ENCODE data around the gene PHC2.

The PHC2 gene

GRCh38 chr1:33379631-33380354 lies 51.1 kb downstream of the PHC2 start:
- no peak for ATAC-seq
- TF ChIP-seq CSDC2 (CRISPR knock-in tag; IDR thresholded peaks at IDR 0.05) (no peak), ZFP3 (CRISPR knock-in tag; IDR thresholded peaks at IDR 0.05) (no peak), PPARA (CRISPR knock-in tag; IDR thresholded peaks at IDR 0.05; ENCODE audit: borderline replicate concordance) (no peak), ZNF8 (CRISPR knock-in tag; IDR thresholded peaks at IDR 0.05) (no peak), ARNTL (CRISPR knock-in tag; IDR thresholded peaks at IDR 0.05; ENCODE audit: borderline replicate concordance, low read depth) (no peak), ZFP30 (CRISPR knock-in tag; IDR thresholded peaks at IDR 0.05) (no peak), ZNF565 (CRISPR knock-in tag; conservative IDR thresholded peaks at IDR 0.05; ENCODE audit: low read depth) (no peak), ZC3H10 (CRISPR knock-in tag; IDR thresholded peaks at IDR 0.05) (no peak), CSRNP3 (CRISPR knock-in tag; IDR thresholded peaks at IDR 0.05) (no peak), CREB5 (CRISPR knock-in tag; IDR thresholded peaks at IDR 0.05; ENCODE audit: low read depth) (no peak)

GRCh38 chr1:33378976-33379375 lies 51.9 kb downstream of the PHC2 start:
- peak; percentile 52 for ATAC-seq
- TF ChIP-seq POU6F1 (CRISPR knock-in tag; IDR thresholded peaks at IDR 0.05; ENCODE audit: borderline replicate concordance, low read depth) (no peak), CSRNP3 (CRISPR knock-in tag; IDR thresholded peaks at IDR 0.05) (no peak), ZC3H10 (CRISPR knock-in tag; IDR thresholded peaks at IDR 0.05) (no peak), ARNTL (CRISPR knock-in tag; IDR thresholded peaks at IDR 0.05; ENCODE audit: borderline replicate concordance, low read depth) (no peak), BACH2 (CRISPR knock-in tag; IDR thresholded peaks at IDR 0.05; ENCODE audit: borderline replicate concordance) (no peak), ZNF70 (CRISPR knock-in tag; IDR thresholded peaks at IDR 0.05) (no peak), ZFP30 (CRISPR knock-in tag; IDR thresholded peaks at IDR 0.05) (no peak), TOX (CRISPR knock-in tag; IDR thresholded peaks at IDR 0.05; ENCODE audit: borderline replicate concordance) (no peak), SNAI2 (CRISPR knock-in tag; IDR thresholded peaks at IDR 0.05) (no peak), ZFP3 (CRISPR knock-in tag; IDR thresholded peaks at IDR 0.05) (no peak), RARB (CRISPR knock-in tag; IDR thresholded peaks at IDR 0.05) (no peak), TCF4 (CRISPR knock-in tag; IDR thresholded peaks at IDR 0.05; ENCODE audit: borderline replicate concordance) (no peak), OSR1 (CRISPR knock-in tag; IDR thresholded peaks at IDR 0.05) (no peak), TSHZ2 (CRISPR knock-in tag; IDR thresholded peaks at IDR 0.05) (no peak), CREB5 (CRISPR knock-in tag; IDR thresholded peaks at IDR 0.05; ENCODE audit: low read depth) (no peak), ISL1 (CRISPR knock-in tag; IDR thresholded peaks at IDR 0.05) (no peak), ESRRG (CRISPR knock-in tag; IDR thresholded peaks at IDR 0.05) (no peak), PPARA (CRISPR knock-in tag; IDR thresholded peaks at IDR 0.05; ENCODE audit: borderline replicate concordance) (no peak), GLIS3 (CRISPR knock-in tag; IDR thresholded peaks at IDR 0.05) (no peak), ZNF8 (CRISPR knock-in tag; IDR thresholded peaks at IDR 0.05) (no peak)
